Lung (tissue), 12 donors: ENCODE measurements around the gene PCYOX1L. TPM values are rescaled to one million over a fixed set of nuclear protein-coding genes. Genes with fewer than 3 reads are reported as not detected.

Experiments used
- ATAC-seq: fragments of 200-7000 bp; cut with Tn5 transposase; one replicate; pipeline ENCODE4 v1.9.1; 2020; ENCODE audit warnings: moderate number of reproducible peaks; ENCODE audit not compliant: insufficient read depth, low FRiP score
- DNase-seq, 3 donors: peaks; one replicate each; pipeline ENCODE4 v3.0.0-alpha.2; 2013 to 2017
- H3K27ac ChIP-seq, 2 donors: one replicate each; pipeline ENCODE4 v1.5.1; 2013; ENCODE audit warnings: mild to moderate bottlenecking in 2 of 2, moderate library complexity in 2 of 2, control low read depth in 1 of 2, inconsistent platforms in 1 of 2, low read depth in 1 of 2, low read length in 1 of 2
- H3K27me3 ChIP-seq, 3 donors: one replicate each; pipeline ENCODE4 v1.5.1; 2013; ENCODE audit warnings: low read length in 2 of 3; ENCODE audit not compliant: control insufficient read depth in 3 of 3, insufficient read depth in 3 of 3
- H3K36me3 ChIP-seq, 4 donors: one replicate each; pipeline ENCODE4 v1.5.1; 2013; ENCODE audit warnings: low read length in 4 of 4, mild to moderate bottlenecking in 1 of 4, moderate library complexity in 1 of 4; ENCODE audit not compliant: control insufficient read depth in 4 of 4, insufficient read depth in 4 of 4
- H3K4me1 ChIP-seq, 5 donors: one replicate each; pipeline ENCODE4 v1.5.1; 2013; ENCODE audit warnings: low read length in 5 of 5, mild to moderate bottlenecking in 2 of 5, moderate library complexity in 1 of 5; ENCODE audit not compliant: control insufficient read depth in 5 of 5, insufficient read depth in 5 of 5
- H3K4me3 ChIP-seq: one replicate; pipeline ENCODE4 v1.5.1; 2013; ENCODE audit warnings: mild to moderate bottlenecking, control low read depth, moderate library complexity
- H3K9ac ChIP-seq, 2 donors: one replicate each; pipeline ENCODE4 v1.5.1; 2013; ENCODE audit warnings: low read length in 2 of 2, control low read depth in 1 of 2; ENCODE audit not compliant: insufficient read depth in 1 of 2
- H3K9me3 ChIP-seq, 4 donors: one replicate each; pipeline ENCODE4 v1.5.1; 2013; ENCODE audit warnings: low read length in 3 of 4, mild to moderate bottlenecking in 1 of 4, moderate library complexity in 1 of 4; ENCODE audit not compliant: control insufficient read depth in 4 of 4, insufficient read depth in 3 of 4
- WGBS, 2 donors: extraction: QIAGEN DNeasy Blood & Tissue Kit; methylation state at CpG; one replicate each; pipeline ENCODE4 v1.1.7; 2013; 5-methylcytosine and 5-hydroxymethylcytosine counted together
- polyA plus RNA-seq, 2 donors: library from polyadenylated mRNA; stranded (reverse); fragments of 200-250 nt; gene quantifications; one replicate each; pipeline ENCODE4 v1.2.1, GENCODE V29; 2013
- total RNA-seq, 2 donors: library from RNA; depleted of rRNA in 1 of 2; stranded (reverse); fragments of >200 nt in 1 of 2; gene quantifications; one replicate each; pipeline ENCODE4 v1.2.1, GENCODE V29; 2014 to 2021
- TF ChIP-seq, protein P1 (sequence below): IDR thresholded peaks from 2 replicates; pipeline ENCODE4 v1.5.1; 2012; ENCODE audit warnings: mild to moderate bottlenecking; ENCODE audit errors: control extremely low read depth, extremely low read depth
- donor health status: control.
- donor health status: control.
- donor health status: Bipolar disorder and iron deficiency.
- donor health status: healthy.
- donor health status: DM: yes; HTN: yes; CAD: no.

The PCYOX1L gene
- total and polyA plus RNA-seq, 4 donors: 4.8 to 9.3 (median 7.3) TPM

DNA sequence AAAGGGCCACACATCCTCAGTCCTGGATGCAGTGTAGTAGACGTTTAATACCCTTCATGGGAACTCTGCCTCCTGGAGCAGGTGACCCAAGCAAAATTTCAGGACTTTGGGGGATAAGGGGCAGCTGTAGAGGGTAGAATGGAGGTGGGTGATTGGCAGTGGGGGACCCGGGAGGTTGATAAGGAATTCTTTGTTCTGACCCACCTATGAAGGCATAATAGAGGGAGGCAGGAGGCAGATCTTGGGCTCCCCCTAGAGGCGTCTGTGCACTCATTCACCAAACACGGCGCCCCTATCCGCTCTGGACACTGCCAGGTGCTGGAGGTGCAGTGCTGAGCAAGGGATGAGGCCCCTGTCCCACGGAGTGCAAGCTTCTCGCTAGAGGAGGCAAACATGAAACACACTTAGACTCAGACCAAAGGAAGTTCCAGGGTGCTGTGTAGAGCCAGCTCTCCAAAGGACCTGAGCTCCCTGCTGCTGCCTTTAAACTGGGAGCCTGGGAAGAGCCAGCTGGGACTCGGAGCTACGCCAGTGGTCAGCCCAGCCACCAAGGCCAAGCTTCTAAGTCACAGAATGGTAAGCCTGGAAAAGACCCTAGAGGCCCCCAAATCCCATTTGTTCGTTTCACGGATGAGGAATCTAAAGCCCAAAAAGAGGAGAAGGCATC is 13.6 kb downstream of the PCYOX1L start:
- Histone ChIP-seq H3K9me3 (no peaks in the 10 kb centered on the region), H3K4me3 (no peak overlapping the region), H3K36me3 (no peaks in the 10 kb centered on the region), H3K4me1 (peaks cover 0 to 4% (median 0%) of the 10 kb centered on the region in 5 donors), H3K27ac (no peak overlapping the region), H3K27me3 (no peaks in the 10 kb centered on the region), H3K9ac (no peak overlapping the region)
- WGBS, 2 donors: 41 to 50% methylated on average over 12 of the region's 12 CpGs
- peak; percentile 37 to 57 (median 53) for DNase-seq
- TF ChIP-seq, protein P1, sequence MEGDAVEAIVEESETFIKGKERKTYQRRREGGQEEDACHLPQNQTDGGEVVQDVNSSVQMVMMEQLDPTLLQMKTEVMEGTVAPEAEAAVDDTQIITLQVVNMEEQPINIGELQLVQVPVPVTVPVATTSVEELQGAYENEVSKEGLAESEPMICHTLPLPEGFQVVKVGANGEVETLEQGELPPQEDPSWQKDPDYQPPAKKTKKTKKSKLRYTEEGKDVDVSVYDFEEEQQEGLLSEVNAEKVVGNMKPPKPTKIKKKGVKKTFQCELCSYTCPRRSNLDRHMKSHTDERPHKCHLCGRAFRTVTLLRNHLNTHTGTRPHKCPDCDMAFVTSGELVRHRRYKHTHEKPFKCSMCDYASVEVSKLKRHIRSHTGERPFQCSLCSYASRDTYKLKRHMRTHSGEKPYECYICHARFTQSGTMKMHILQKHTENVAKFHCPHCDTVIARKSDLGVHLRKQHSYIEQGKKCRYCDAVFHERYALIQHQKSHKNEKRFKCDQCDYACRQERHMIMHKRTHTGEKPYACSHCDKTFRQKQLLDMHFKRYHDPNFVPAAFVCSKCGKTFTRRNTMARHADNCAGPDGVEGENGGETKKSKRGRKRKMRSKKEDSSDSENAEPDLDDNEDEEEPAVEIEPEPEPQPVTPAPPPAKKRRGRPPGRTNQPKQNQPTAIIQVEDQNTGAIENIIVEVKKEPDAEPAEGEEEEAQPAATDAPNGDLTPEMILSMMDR: peak; percentile 65
- ATAC-seq: peak; percentile 80

DNA sequence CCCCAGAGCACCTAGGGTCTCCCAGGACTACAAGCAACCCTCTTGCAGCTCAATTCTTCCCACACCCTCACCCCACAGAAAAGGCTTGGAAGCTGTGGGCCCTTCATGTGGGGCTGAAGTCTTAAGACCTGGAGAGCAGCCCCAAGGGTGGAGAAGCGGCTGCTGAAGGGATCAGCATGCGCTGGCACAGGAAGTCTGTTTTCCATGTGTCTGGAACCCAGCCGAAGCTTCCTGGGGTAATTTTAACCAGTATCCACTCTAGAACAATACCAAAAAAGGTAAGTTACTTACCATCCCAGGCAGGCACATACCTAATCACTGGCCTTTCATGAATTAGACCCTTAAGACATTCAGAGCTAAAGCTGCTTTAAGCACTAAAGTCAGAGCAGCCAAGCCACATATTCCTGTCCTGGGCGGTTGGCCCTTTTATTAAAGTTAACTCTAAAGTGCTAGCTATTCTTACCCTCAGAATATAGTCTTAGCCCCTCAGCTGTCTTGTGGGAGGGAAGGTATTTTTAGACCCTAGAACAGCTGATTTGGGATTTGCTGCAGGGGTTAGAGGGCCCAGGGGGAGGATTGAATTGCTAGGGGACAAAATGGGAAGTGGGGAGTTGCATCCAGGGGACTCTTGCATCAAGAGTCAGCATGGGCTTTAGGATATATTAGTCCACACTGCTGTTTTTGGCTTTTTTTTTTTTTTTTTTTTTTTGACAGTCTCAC is 14.4 kb downstream of the PCYOX1L start:
- Histone ChIP-seq H3K4me1 (peaks cover 0 to 3% (median 0%) of the 10 kb centered on the region in 5 donors), H3K36me3 (no peaks in the 10 kb centered on the region), H3K9me3 (no peaks in the 10 kb centered on the region), H3K9ac (no peak overlapping the region), H3K27ac (no peak overlapping the region), H3K4me3 (no peak overlapping the region), H3K27me3 (no peaks in the 10 kb centered on the region)
- ATAC-seq: no peak
- no peak for DNase-seq
- WGBS, 2 donors: 84 to 88% methylated on average over 4 of the region's 4 CpGs
- TF ChIP-seq, protein P1: no peak

DNA sequence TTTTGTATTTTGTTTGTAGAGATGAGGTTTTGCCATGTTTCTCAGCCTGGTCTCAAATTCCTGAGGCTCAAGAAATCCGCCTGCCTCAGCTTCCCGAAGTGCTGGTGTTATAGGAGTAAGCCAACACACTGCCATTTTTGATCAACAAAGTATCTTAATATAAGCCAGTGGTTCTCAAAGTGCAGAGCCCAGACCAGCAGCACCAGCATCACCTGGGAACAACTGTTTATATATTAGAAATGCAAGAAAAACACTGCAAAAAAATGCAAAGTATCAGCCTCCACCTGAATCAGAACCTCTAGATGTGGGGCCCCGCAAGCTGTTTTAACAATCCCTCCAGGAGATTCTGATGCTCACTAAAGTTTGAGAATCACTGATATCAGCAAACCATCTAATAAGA is 15.1 kb downstream of the PCYOX1L start:
- TF ChIP-seq, protein P1: no peak
- ATAC-seq (no peak), DNase-seq (no peak)
- no peak overlapping the region for H3K9ac ChIP-seq
- no peaks in the 10 kb centered on the region for H3K27me3 ChIP-seq
- 96% methylated on average over 3 of the region's 3 CpGs for WGBS, 2 donors
- H3K4me3 ChIP-seq: no peak overlapping the region
- no peak overlapping the region for H3K27ac ChIP-seq
- no peaks in the 10 kb centered on the region for H3K36me3 ChIP-seq
- H3K4me1 ChIP-seq: peaks cover 0 to 3% (median 0%) of the 10 kb centered on the region in 5 donors
- no peaks in the 10 kb centered on the region for H3K9me3 ChIP-seq
